CD4-positive, alpha-beta T cell treated with Interleukin-17A for 4 hours (primary cell): Measurements from ENCODE around the gene CDKAL1.
"Not testable (repeated sequence)": the region's sequence is repeated elsewhere in the genome, so short reads cannot be mapped to it uniquely, and the experiment has no call there.

Source experiments
- DNase-seq: peaks from one replicate; pipeline ENCODE4 v3.0.0-alpha.2; 2020; ENCODE audit warnings: mixed read lengths

Gene CDKAL1

GRCh38 chr6:20808439-20808838 lies 274.2 kb downstream of the CDKAL1 start:
- no peak for DNase-seq

DNA sequence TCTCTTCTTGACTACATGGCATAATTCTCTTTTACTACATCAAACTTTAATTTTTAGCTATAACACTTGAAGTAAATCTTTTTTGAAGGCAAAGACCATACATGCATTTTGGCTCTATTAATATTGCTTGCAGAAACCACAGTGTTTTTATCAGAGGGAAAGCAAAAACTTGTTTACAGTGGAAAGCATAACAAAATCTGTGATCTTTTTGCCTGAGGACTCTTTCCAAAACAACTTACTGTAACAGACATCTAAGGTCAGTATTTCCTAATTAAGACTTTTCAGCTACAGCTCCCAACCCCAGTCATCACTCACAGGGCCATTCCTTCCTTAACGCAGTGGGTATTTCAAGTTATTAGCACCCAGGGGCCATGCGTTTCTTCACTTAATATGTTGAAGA lies 274.7 kb downstream of the CDKAL1 start:
- no peak for DNase-seq

DNA sequence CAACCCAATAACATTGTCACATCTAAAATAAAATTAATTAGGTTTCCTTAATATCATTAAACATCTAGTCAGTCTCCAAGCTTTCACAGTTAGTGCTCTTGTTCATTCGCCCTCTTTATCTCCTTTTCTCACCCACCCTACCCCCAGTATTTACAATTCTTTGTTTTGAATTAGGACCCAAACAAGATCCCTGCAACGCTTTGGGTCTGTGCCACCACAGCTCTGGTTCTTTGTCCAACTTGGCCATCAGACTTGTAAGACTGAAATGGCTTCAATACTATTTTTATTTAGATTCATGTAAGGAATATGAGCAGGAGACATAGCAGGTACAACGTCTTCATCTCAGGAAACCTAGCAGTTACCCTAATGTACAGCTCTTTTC lies 276.5 kb downstream of the CDKAL1 start:
- DNase-seq: no peak

GRCh38 chr6:20811109-20811761 lies 277.0 kb downstream of the CDKAL1 start:
- DNase-seq: no peak

GRCh38 chr6:20812776-20813175 lies 278.5 kb downstream of the CDKAL1 start:
- DNase-seq: no peak

DNA sequence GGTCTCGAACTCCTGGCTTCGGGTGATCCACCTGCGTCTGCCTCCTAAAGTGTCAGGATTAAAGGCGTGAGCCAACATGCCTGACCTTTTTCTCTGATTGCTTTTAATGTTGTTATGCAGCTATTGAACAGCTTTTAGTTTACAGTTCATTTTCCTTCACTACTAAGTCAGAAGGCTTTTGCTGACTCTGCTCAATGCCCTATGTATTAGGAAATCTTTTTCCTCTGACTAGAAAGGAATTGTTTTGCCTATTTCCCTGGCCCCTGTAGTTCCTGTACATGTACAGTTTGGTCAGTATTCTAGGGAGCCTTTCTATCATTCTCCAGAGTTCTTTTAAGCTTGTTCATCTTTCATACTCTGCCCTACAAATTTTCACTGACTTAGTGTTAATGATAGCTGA lies 280.2 kb downstream of the CDKAL1 start:
- no peak for DNase-seq

- DNase-seq: no peak
These were observed 281.9 kb downstream of the CDKAL1 start for GRCh38 chr6:20816126-20816525.

- DNase-seq: no peak
These were observed 283.6 kb downstream of the CDKAL1 start for GRCh38 chr6:20817806-20818320.

GRCh38 chr6:20819774-20820400 lies 285.6 kb downstream of the CDKAL1 start:
- DNase-seq: no peak

DNA sequence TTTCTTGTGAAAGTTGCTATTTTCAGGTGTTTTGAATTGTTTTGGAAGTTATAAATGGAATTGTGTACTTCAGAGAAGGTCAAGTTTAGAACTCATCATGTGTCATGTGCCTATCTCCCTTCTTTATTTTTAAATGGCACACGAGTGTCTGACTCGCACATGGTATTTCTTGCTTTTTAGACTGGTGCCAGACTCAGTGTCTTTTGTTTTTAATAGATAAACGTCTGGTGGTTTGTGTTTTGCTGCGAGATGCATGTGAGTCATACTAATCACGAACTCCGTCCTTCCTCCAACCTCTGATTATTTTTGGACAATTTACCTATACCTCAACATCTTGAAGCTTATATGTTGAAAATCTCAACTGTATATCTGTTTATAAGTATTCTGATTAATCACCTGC lies 292.1 kb downstream of the CDKAL1 start:
- DNase-seq: no peak

DNA sequence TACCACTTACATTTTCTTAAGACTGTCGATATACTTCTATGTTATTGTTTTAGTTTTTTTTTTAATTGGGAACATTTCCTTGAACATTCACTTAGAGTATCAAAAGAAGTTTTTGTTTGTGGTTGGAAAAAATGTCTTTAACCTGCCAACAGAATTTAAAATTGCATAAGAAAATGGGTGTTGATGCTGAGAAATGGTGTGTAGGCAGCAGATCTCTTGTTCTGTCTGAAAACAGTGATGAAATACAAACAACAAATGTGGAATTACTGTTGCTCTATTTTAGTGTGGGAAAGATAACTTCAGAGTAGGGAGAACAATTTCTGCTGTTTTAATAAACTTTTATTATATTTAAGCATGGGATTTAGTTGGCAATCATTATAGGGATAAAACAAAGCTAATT lies 293.5 kb downstream of the CDKAL1 start:
- no peak for DNase-seq

DNA sequence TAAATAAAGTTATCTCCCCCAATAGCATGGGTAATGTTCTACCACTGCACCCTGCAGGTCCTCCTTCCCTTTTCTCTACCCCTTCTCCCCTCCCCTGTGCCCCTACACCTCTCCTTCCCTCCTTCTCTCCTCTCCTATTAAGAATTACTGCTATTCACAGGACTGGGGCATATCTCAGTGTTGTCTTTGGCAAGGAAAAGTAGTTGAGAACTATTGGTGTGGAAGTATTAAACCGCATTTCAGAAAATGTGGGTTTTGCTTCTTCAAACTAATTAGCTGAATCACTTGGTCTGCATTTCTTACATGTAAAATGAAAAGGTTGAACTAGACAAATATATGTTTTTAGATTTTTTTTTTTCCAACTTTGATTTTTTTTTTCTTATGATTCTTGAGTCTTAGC lies 296.3 kb downstream of the CDKAL1 start:
- DNase-seq: no peak

DNA sequence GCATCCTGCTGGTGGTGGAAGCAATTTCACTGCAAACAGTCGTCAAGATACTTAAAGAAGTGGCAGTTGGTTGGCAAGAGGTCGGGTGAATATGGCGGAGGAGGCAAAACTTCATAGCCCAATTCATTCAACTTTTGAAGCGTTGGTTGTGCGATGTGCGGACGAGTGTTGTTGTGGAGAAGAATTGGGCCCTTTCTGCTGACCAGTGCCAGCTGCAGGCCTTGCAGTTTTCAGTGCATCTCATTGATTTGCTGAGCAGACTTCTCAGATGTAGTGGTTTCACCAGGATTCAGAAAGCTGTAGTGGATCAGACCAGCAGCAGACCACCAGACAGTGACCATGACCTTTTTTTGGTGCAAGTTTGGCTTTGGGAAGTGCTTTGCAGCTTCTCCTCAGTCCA lies 297.0 kb downstream of the CDKAL1 start:
- not testable (repeated sequence) for DNase-seq

DNA sequence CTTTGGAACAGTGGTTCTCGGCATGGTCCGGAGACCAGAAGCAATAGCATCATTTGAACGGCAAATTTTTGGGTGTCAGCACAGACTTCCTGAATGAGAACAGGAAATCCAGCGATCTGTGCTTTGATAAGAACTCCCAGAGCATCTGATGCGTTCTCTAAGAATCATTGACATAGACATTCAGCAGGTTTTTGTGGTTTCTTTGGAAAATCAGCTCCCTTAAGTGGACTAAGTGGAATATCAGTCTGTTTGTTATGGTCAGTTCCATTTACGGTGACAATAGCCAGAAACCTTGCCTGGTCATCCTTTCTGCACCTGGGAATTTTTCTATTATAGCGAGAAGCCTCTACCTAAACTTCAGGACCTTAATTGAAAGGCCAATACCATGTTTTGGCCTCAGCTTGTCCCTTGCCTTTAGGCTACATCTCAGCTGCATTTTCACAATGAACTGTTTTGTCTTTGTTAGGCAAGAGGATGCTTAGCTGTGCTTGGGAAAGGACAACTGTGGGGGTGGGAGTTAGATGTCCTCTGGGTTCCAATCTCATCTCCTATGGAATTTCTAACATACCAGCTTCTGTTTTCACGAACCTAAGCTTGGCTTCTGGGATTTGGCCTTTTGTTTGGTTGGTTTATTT lies 299.7 kb downstream of the CDKAL1 start:
- DNase-seq: no peak

DNA sequence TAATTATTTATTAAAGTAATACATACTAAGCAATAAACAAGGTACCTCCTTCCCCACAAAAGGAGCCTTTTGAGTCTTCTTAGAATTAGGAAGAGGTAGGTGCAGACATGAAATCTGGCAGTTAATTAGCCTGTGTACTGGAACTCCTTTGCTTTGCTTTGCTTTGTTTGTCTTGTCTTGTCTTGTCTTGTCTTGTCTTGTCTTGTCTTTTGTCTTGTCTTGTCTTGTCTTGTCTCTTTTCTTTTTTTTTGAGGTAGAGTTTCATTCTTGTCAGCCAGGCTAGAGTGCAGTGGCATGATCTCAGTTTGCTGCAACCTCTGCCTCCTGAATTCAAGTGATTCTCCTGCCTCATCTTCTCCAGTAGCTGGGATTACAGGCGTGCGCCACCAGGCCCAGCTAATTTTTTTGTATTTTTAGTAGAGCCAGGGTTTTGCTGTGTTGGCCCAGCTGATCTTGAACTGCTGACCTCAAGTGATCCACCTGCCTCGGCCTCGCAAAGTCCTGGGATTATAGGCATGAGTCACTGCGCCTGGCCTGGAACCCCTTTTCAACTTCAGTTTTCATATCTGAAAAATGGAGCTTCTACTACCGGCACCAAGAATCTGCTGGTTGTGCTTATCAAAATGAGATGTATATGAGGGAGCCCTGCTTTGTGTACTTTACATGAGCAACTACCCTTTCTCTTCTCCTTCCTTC lies 301.2 kb downstream of the CDKAL1 start:
- DNase-seq: no peak

DNA sequence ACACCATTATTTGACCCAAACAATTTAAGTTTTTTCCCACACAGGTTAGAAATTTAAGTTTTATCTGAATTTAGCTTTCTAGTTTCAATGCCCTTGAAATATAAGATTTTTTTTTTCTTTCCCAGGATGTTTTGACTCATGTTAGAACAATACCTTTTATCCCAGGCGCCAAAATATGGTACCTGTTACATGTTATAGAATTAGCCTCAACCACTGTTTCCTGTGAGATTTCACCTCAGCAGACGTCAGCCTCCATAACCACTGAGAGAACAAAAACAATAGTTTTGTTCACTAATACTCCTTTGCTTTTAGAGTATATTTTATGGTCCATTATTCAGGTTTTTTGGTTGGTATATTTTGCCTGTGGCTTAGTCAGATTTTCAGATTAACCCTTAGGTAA lies 302.9 kb downstream of the CDKAL1 start:
- DNase-seq: no peak

DNA sequence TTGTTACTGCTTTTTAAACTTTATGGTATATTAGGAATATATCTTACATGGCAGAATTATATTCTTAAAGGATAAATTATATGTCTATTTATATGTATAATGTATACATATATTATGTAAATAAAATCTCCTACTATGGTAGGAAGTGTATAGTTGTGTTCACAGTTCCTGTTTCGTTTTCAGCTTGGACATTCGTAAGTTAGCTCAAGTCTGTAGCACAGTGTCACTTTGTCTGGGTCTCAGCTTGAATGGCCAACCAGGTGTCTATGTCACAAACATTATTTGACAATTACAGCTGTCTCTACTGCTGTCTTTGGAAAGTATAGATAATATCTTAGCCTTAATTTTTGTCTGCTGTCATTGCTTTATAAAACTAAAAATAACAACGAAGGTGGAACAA lies 303.9 kb downstream of the CDKAL1 start:
- no peak for DNase-seq

DNA sequence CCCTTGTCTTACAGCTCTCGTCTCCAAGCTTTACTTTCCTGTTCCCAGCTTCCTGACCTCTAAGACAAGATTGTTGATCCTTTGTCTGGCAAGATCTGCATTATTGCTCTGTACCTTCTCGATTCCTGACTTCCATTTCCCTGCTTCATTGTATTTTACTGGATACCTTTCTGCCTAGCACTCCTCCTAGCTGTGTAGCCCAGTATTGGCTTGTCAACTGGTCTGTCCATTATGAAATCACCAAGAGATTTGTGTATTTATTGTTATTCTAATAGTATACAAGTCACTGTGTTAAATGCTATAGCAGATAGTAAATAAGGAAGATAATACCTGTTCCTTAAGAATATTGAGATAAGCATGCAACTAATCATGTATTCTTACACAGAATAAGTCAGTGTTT lies 305.4 kb downstream of the CDKAL1 start:
- DNase-seq: no peak

DNA sequence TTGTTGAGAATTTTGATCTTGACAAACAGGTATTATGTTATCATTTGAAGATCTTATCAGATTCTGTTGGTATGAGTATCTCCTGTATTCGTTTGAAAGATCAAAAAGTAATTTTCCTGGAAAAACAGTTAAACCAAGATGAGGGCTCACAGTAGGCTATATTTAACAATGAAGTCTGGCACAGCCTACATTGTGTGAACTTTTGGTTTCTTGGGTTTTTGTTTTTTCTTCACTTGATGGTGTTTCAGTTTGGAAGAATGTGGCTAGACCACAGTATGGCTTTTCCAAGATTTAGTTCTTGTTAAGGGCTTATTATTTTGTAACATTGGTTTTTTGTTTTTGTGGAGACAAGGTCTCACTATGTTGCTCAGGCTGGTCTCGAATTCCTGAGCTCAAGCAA lies 306.4 kb downstream of the CDKAL1 start:
- DNase-seq: no peak

DNA sequence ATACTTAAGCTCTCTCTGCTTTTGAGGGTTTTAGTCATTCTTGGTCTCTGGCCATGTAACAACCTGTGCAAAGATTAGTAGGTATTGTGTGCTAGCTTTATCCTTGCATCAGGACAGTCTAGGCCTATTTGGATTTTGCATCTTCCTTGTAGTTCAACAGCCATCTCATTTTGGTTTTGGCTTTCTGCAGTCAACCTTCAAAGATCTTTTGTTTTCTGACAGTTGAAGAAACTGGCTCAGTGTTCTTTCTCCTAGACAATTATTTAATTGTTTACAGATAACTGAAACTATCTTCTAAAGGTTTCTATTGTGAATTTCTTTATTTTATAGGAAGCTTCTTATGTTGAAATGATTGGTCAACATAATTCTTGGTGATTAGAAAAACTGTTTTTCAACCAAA lies 307.5 kb downstream of the CDKAL1 start:
- no peak for DNase-seq

- no peak for DNase-seq
These were observed 311.3 kb downstream of the CDKAL1 start for GRCh38 chr6:20845592-20845991.

DNA sequence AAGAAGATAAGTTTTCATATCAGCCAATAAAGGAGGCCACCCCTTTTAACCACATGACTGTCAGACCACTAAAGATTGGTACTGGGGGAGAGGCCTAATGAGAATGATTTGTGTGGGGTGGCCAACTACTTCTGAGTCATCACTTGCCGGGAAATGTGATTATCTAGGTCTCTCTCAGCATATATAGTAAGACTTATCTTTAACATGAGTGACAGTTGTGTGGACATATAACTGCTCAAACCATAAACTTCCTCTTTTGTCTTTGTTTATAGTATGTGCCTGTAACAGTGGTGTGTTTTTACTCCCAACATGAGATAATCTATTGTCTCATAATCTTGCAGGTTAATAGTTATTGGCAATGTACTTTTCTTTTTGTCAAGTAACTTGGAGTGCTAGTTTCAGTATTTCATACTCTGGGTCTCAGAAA lies 312.4 kb downstream of the CDKAL1 start:
- no peak for DNase-seq

DNA sequence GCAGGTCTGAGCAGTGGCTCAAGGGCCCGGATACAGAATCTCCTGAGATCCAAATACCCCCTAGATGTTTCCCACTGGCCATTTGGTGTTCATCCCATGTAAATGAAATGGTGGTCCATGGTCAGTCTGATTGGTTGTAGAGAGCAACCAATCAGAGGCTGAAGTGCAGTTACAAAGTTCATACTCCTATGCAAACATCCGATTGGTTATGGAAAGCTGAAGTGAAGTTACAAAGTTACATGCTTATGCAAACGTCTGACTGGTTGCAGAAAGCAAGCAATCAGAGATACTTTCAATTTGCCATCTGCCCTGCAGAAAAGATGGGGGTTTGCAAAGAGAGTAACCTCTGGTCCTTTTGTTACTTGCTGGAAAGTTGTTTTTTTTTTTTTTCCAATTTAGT lies 313.6 kb downstream of the CDKAL1 start:
- no peak for DNase-seq
